Stimulated activated CD8-positive, alpha-beta memory T cell treated with anti-CD3 and anti-CD28 coated beads, Interleukin-7, amount 100 ng/mL, for 24 hours (primary cell): Measurements from ENCODE around the gene PTPRE.

ENCODE experiments used
- DNase-seq: peaks from one replicate; pipeline ENCODE4 v3.0.0-alpha.2; 2020; ENCODE audit warnings: low read depth

PTPRE gene

DNA sequence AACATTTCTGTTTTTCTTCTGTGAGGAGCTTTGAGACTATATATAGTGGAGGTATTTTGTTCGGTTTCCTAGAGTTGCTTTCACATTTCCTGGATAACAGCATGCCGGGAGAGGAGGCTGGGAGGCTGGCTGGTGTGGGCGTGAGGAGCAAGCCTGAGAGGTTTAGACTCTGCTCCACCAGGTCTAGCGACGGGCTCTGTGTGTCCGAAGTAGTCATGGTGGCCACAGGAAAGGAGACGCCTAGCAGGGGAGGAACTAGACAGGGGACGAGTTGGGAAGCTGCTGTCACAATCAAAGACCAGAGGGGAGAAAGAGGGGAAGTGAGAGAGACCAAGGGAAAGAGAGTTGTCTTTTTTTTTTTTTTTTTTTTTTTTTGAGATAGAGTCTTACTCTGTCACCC lies 19.6 kb downstream of the PTPRE start:
- no peak for DNase-seq

DNA sequence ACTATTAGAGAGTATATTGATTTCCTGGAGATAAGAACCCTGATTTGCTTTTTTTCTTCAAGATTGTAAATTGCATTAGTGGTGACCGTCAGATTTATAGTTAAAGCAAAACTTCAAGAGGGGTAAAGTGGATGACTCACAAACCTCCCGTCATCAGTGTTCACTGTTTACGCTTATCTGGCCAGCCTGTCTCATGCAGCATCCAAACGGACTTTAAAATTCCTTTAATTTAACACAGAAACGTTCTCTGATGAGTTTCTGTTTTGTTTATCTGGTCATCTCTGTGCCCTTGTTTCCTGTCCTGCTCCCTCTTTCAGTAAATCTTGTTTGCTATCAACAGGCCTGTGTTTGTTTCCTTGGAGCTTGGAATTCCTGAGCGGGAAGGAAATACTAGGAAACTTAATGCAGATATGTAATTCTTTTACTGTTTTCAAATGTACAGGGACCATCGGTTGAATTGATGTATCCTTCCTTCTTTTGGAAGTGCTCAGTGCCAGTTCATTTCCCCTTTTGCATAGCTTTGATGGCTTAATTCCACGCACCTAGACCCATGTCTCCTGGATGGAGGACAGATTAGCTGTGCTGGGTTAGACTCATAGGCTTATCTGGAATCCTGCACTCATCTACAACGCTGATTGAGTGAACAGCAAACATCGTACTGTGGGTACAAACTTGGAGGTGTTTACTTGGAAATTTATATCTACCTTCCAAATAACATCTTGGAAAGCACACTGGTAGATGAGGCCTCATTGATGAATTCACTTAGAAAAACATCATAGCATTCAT lies 21.3 kb downstream of the PTPRE start:
- no peak for DNase-seq

GRCh38 chr10:127932521-127933270 lies 25.8 kb downstream of the PTPRE start:
- DNase-seq: no peak

- no peak for DNase-seq
These were observed 26.4 kb downstream of the PTPRE start for GRCh38 chr10:127933271-127933670.

GRCh38 chr10:127934383-127934782 lies 27.5 kb downstream of the PTPRE start:
- no peak for DNase-seq

GRCh38 chr10:127935071-127935561 lies 28.2 kb downstream of the PTPRE start:
- DNase-seq: no peak

GRCh38 chr10:127937069-127937468 lies 30.2 kb downstream of the PTPRE start:
- no peak for DNase-seq

- no peak for DNase-seq
These were observed 31.1 kb downstream of the PTPRE start for GRCh38 chr10:127937915-127938463.

GRCh38 chr10:127939786-127940330 lies 33.0 kb downstream of the PTPRE start:
- no peak for DNase-seq

GRCh38 chr10:127940866-127941640 lies 34.1 kb downstream of the PTPRE start:
- no peak for DNase-seq

DNA sequence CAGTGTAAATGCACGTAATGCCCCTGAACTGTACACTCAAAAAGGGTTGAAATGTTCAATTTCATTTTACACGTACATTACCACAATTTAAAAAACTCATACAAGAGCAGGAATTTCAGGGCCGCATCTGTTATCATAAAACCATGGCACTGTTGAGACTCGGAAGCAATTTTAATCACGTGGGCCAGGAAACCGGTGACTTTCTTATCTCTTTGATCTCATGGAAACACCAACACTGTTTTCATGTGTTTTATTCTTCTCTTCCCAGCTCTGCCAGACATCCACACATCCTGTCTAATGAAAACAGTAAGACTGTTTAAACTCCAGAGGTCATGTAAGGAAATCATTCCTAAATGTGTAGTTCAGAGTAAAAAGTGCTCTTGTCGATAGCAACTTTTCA lies 35.9 kb downstream of the PTPRE start:
- DNase-seq: no peak

- DNase-seq: no peak
These were observed 36.5 kb downstream of the PTPRE start for GRCh38 chr10:127943336-127943910.

GRCh38 chr10:127944256-127944655 lies 37.4 kb downstream of the PTPRE start:
- no peak for DNase-seq

DNA sequence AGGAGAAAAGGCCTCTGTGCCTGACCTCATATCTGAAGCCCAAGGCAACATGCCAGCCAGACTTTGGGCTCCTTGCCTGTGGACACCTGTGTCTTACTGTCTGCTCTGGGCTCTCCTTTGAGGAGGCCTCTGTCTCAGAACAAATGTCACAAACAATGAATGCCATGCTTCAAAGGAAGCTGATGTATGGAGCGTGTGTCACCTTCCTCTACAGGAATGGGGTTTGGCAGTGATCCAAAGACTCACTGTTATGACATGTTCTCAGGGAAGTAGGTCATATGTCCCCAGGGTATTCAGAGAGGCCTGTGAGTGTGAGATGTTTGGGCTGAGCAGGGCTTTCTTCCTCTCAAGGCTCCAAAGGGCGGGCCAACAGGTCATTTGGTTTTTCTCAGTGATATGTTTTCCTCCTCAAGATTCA lies 38.4 kb downstream of the PTPRE start:
- DNase-seq: no peak

DNA sequence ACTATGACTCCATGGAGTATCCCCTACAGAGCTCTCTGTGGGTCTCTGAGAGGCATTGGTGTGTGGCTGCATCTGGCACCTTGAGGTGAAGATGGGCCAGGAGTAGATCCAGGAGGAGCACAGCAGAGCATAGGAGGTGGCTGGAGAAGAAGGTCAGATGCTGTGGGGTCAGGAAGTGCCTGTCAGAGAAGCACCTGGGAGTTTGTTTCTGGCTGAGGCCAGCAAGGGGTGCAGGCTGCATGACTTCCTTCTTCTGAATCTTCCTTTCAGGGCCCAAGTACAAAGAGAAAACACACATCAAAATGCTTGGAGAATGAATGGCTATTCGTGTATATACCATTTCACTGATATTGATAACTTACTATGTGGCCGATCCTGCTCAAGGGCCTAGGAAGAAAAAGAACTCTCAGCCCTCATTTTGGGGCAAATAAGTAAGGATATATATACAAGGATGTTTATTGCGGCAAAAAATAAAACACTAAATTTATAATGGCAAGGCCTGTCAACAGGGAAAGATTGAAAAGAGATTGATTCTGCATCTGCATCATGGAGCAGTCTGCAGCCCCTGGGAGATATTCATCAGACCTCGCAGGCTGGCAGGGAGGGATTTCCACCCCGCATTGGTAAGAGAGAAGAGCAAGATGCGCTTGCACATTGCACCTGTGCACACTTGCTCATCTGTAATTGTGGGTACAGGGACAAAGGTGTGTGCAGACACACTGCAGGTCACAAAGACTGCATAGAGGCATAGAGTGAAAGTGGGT lies 39.2 kb downstream of the PTPRE start:
- no peak for DNase-seq

DNA sequence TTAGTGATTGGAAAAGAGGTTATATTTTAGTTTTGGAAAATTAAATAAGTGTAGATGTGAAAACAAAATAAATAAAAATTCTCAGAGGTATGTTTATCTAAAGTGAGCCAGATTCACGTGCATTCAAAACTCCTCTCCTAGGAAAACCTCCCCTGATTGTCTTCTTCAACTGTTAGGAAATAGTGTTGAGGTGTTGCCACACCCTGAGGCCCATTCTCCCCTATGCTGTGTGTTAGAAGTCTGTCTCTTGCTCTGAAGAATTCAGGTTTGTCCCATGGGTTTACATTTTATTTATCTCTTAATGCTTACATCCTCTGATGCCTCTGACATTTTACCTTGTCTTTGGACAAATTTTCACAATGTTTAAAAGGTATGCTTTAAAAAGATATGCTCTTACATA lies 40.3 kb downstream of the PTPRE start:
- DNase-seq: no peak

GRCh38 chr10:127948791-127949190 lies 41.9 kb downstream of the PTPRE start:
- no peak for DNase-seq

DNA sequence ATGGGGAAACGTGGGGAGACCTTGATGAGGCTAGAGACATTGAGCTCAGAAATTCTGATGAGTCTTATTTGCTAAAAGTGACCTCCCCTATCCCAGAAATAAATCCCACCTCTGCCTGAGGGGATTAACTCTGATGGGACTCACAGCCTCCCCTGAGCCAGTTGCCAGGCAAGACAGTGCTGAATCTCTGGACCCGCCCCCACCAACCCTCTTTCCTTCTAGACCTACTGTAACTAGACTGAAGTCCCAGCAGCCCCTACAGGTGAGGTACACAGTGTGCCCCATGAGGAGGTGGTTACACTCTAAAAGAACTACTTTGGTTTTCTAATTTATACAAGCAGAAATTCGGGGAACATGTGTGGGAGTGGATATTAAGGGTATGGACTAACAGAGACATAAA lies 42.9 kb downstream of the PTPRE start:
- DNase-seq: no peak

GRCh38 chr10:127951861-127952574 lies 45.1 kb downstream of the PTPRE start:
- no peak for DNase-seq

DNA sequence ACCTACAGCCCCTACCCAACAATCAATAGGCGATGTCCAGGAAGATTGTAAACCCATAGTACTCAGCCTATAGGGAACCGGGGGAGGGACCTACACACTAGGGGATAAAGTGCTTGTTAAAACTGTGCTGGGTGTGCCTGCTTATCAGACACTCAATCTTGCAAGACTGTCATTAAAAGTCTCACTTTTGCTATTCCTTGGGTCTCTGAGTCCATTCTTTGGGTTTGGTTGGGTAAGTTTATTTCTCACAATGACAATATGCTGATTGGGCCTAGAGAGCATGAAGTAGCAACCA lies 45.6 kb downstream of the PTPRE start:
- DNase-seq: no peak
